ENCODE measurements around the gene TNNC1.

TNNC1 gene

GRCh38 chr3:52458031-52458760, 4.4 kb upstream of the TNNC1 start:
- no peak for DNase-seq (ENCODE audit: low read depth)

GRCh38 chr3:52456800-52457183, 3.0 kb upstream of the TNNC1 start:
- DNase-seq (ENCODE audit: low read depth) = no peak

- DNase-seq (ENCODE audit: low read depth) = no peak
Observed at GRCh38 chr3:52456169-52456799, 2.4 kb upstream of the TNNC1 start.

- DNase-seq (ENCODE audit: low read depth) = no peak
Observed at GRCh38 chr3:52455283-52456168, 1.7 kb upstream of the TNNC1 start, which contains the start of gene NISCH. TSS of gene NISCH (plus strand) at chr3:52455604. CDS start at chr3:52455642, 38 bp downstream.

- DNase-seq (ENCODE audit: low read depth) = no peak
Observed at GRCh38 chr3:52454938-52455282, 1.1 kb upstream of the TNNC1 start.

- DNase-seq (ENCODE audit: low read depth) = no peak
Observed at GRCh38 chr3:52454250-52454937, 553 bp upstream of the TNNC1 start.

- no peak for DNase-seq (ENCODE audit: low read depth)
Observed at GRCh38 chr3:52452570-52453221, 1.1 kb downstream of the TNNC1 start.

GRCh38 chr3:52452126-52452525, 1.7 kb downstream of the TNNC1 start:
- no peak for DNase-seq (ENCODE audit: low read depth)

GRCh38 chr3:52451237-52452083, 2.4 kb downstream of the TNNC1 start:
- DNase-seq (ENCODE audit: low read depth) = no peak

GRCh38 chr3:52450489-52451236, 3.2 kb downstream of the TNNC1 start:
- no peak for DNase-seq (ENCODE audit: low read depth)

GRCh38 chr3:52447512-52448355, 6.1 kb downstream of the TNNC1 start:
- DNase-seq (ENCODE audit: low read depth) = no peak

- DNase-seq (ENCODE audit: low read depth) = no peak
Observed at GRCh38 chr3:52446631-52447511, 7.0 kb downstream of the TNNC1 start.

- DNase-seq (ENCODE audit: low read depth) = no peak
Observed at GRCh38 chr3:52446042-52446441, 7.8 kb downstream of the TNNC1 start.

GRCh38 chr3:52444860-52445793, 8.7 kb downstream of the TNNC1 start, which contains the start of gene SEMA3G:
TSS of gene SEMA3G (minus strand) at chr3:52445103. CDS start at chr3:52445027, 76 bp downstream.
- no peak for DNase-seq (ENCODE audit: low read depth)

- no peak for DNase-seq (ENCODE audit: low read depth)
Observed at GRCh38 chr3:52443791-52444687, 9.8 kb downstream of the TNNC1 start.

GRCh38 chr3:52443268-52443610, 10.6 kb downstream of the TNNC1 start:
- DNase-seq (ENCODE audit: low read depth) = no peak
